Endothelial cell of umbilical vein (primary cell): ENCODE measurements around the gene WWC1. TPM values are rescaled to one million over a fixed set of nuclear protein-coding genes. Genes with fewer than 3 reads are reported as not detected.

ENCODE experiments used
- BruUV-seq: library from RNA; stranded (reverse); fragments of 400-500 nt; replicated peaks from 2 replicates; lab custom pipeline; 2021; lab: Mats Ljungman, UMichigan
- CTCF ChIA-PET: fragments of 300-600, 350-600 bp; sonication (Branson Sonifier 250); formaldehyde crosslinking; loops from one replicate; lab custom pipeline; 2021; ENCODE audit warnings: antibody characterized with exemption, inconsistent platforms; lab: Charles Lee
- POLR2A ChIA-PET: fragments of 300-600, 350-600 bp; sonication (Branson Sonifier 250); formaldehyde crosslinking; loops from one replicate; lab custom pipeline; 2021; ENCODE audit warnings: antibody characterized with exemption, inconsistent platforms; lab: Charles Lee
- DNase-seq: peaks from one replicate; pipeline ENCODE4 v3.0.0-alpha.2; 2011; ENCODE audit warnings: low read depth, low spot score
- FAIRE-seq: peaks from 2 replicates; lab custom pipeline; 2011; peaks lifted over from hg19 to GRCh38; lab: Jason Lieb, UNC
- H2AFZ ChIP-seq: 2 replicates; pipeline ENCODE4 v1.6.0; 2012; ENCODE audit warnings: low read depth, low read length, control low read depth, inconsistent platforms
- H3K27ac ChIP-seq: 2 replicates; pipeline ENCODE4 v1.5.1; 2011; ENCODE audit warnings: low read depth, mild to moderate bottlenecking, control low read depth, low read length, moderate library complexity; ENCODE audit not compliant: insufficient read depth
- H3K27me3 ChIP-seq, 2 experiments: 2 replicates each; pipeline versions ENCODE4 v1.6.0 to v1.6.1; 2011; ENCODE audit warnings: low read length in 2 of 2, mixed read lengths in 1 of 2; ENCODE audit not compliant: control insufficient read depth in 2 of 2, insufficient read depth in 2 of 2
- H3K36me3 ChIP-seq, 2 experiments: 2 replicates in 1 of 2; 3 replicates in 1 of 2; pipeline ENCODE4 v1.5.1; 2011; ENCODE audit warnings: low read length in 2 of 2, mild to moderate bottlenecking in 1 of 2, moderate library complexity in 1 of 2; ENCODE audit not compliant: control insufficient read depth in 2 of 2, insufficient read depth in 2 of 2; ENCODE audit errors: extremely low read depth in 1 of 2
- H3K4me1 ChIP-seq: 3 replicates; pipeline ENCODE4 v1.5.1; 2011; ENCODE audit warnings: mild to moderate bottlenecking, low read length; ENCODE audit not compliant: control insufficient read depth, insufficient read depth; ENCODE audit errors: extremely low read depth
- H3K4me2 ChIP-seq: 2 replicates; pipeline ENCODE4 v1.6.1; 2011; ENCODE audit warnings: low read length, control low read depth, mixed read lengths; ENCODE audit not compliant: insufficient read depth
- H3K4me3 ChIP-seq, 3 experiments: fragments of 200-600 bp in 1 of 3; sonication (generic), shearing (Covaris generic) in 1 of 3; replicated peaks in 1 of 3; 2 replicates each; pipeline ENCODE4 v1.5.1; 2011 to 2016; ENCODE audit warnings: control low read depth in 3 of 3, low read length in 3 of 3, mild to moderate bottlenecking in 2 of 3, inconsistent platforms in 1 of 3, low read depth in 1 of 3, moderate library complexity in 1 of 3; ENCODE audit not compliant: insufficient read depth in 1 of 3
- H3K79me2 ChIP-seq: 2 replicates; pipeline ENCODE4 v1.6.0; 2012; ENCODE audit warnings: low read length, inconsistent platforms; ENCODE audit not compliant: control insufficient read depth, insufficient read depth
- H3K9ac ChIP-seq: replicated peaks from 2 replicates; pipeline ENCODE3; 2011; ENCODE audit warnings: low read length, control low read depth; ENCODE audit not compliant: insufficient read depth; ENCODE audit errors: extremely low read depth
- H3K9me1 ChIP-seq: replicated peaks from 3 replicates; pipeline ENCODE4 v1.6.0; 2011; ENCODE audit warnings: mild to moderate bottlenecking, low read length; ENCODE audit not compliant: control insufficient read depth, insufficient read depth; ENCODE audit errors: extremely low read depth
- H3K9me3 ChIP-seq: replicated peaks from 2 replicates; pipeline ENCODE4 v1.5.1; 2012; ENCODE audit warnings: low read length, inconsistent platforms; ENCODE audit not compliant: control insufficient read depth, insufficient read depth
- H4K20me1 ChIP-seq: replicated peaks from 2 replicates; pipeline ENCODE3; 2011; ENCODE audit warnings: mild to moderate bottlenecking, low read length; ENCODE audit not compliant: control insufficient read depth, insufficient read depth; ENCODE audit errors: extremely low read depth
- CTCF ChIP-seq, 2 donors: IDR thresholded peaks; 1 replicate in 1 of 2; 2 replicates in 1 of 2; pipeline ENCODE4 v1.5.1; 2011; ENCODE audit warnings: low read length in 2 of 2, mild to moderate bottlenecking in 2 of 2, moderate library complexity in 2 of 2, control low read depth in 1 of 2, inconsistent platforms in 1 of 2, low read depth in 1 of 2; ENCODE audit not compliant: insufficient read depth in 1 of 2; ENCODE audit errors: extremely low read depth in 1 of 2
- EZH2 ChIP-seq: IDR thresholded peaks from 2 replicates; pipeline ENCODE4 v1.6.1; 2012; ENCODE audit warnings: borderline replicate concordance, low read depth, mild to moderate bottlenecking, moderate library complexity, low read length, inconsistent platforms; ENCODE audit not compliant: severe bottlenecking
- FOS ChIP-seq: IDR thresholded peaks from 2 replicates; pipeline ENCODE4 v1.6.1; 2011; ENCODE audit warnings: mild to moderate bottlenecking, low read length, moderate library complexity, borderline replicate concordance; ENCODE audit not compliant: insufficient read depth
- GATA2 ChIP-seq: IDR thresholded peaks from 2 replicates; pipeline ENCODE4 v1.7.0; 2011; ENCODE audit warnings: low read depth, mild to moderate bottlenecking, moderate library complexity, mixed read lengths, low read length; ENCODE audit not compliant: insufficient read length, insufficient read depth
- JUN ChIP-seq: IDR thresholded peaks from 2 replicates; pipeline ENCODE4 v1.6.1; 2011; ENCODE audit warnings: borderline replicate concordance, low read depth; ENCODE audit not compliant: insufficient read length, insufficient read depth
- MAX ChIP-seq: IDR thresholded peaks from 2 replicates; pipeline ENCODE4 v1.6.1; 2011; ENCODE audit not compliant: insufficient read depth, insufficient read length
- MYC ChIP-seq: IDR thresholded peaks from one replicate; pipeline ENCODE4 v1.6.1; 2011; ENCODE audit warnings: mild to moderate bottlenecking, low read depth, low read length
- POLR2A ChIP-seq: IDR thresholded peaks from 2 replicates; pipeline ENCODE4 v1.6.1; 2012; ENCODE audit warnings: low read depth, mild to moderate bottlenecking, control low read depth, low read length
- POLR2AphosphoS5 ChIP-seq: IDR thresholded peaks from 2 replicates; pipeline ENCODE4 v1.6.1; 2012; ENCODE audit warnings: low read depth, mild to moderate bottlenecking, control low read depth, low read length, moderate library complexity; ENCODE audit not compliant: insufficient read depth
- dilution Hi-C: fragments of 300-500 bp; cut with MboI; formaldehyde crosslinking; loops from one replicate; pipeline ENCODE4 v1.15.0; 2019; ENCODE audit warnings: low sequenced_read_pairs; ENCODE audit not compliant: extremely low pct_ligation_motif_present
- intact Hi-C: fragments of 100-400 bp; cut with micrococcal nuclease; formaldehyde crosslinking; loops from one replicate; pipeline ENCODE4 v1.10.0; 2022
- polyA plus RNA-seq, 4 experiments: library from polyadenylated mRNA; depleted of rRNA in 3 of 4; stranded (reverse) in 3 of 4; unstranded in 1 of 4; fragments of >200 nt; gene quantifications; 2 replicates each; pipeline versions ENCODE4 v1.2.1 to v1.2.3, GENCODE V29; 2011 to 2012; ENCODE audit warnings: missing spikeins in 1 of 4
- total RNA-seq: library from RNA; stranded (reverse); gene quantifications from 2 replicates; pipeline ENCODE4 v1.2.3, GENCODE V29; 2021

The WWC1 gene
- total and polyA plus RNA-seq, 2 donors (not counting 3 experiments of a cell fraction or from before 2014, with no cell fraction given), result 0.03 to 0.91 TPM

- FAIRE-seq (no peak), DNase-seq (no peak)
- BruUV-seq, result no TSS peak
- H3K9me3 ChIP-seq, result no peaks in the 10 kb centered on the region
- H3K36me3 ChIP-seq, result no peaks in the 10 kb centered on the region
- no peaks in the 10 kb centered on the region for H3K79me2 ChIP-seq
- no peak for TF ChIP-seq JUN
- TF ChIP-seq MYC, result no peak
- no peak for TF ChIP-seq POLR2AphosphoS5
- no peak for TF ChIP-seq MAX
- TF ChIP-seq POLR2A, result no peak
- no peak for TF ChIP-seq FOS
- TF ChIP-seq GATA2, result no peak
- no peak for TF ChIP-seq CTCF (IDR thresholded peaks at IDR 0.05; ENCODE audit: extremely low read depth in 1 of 2, insufficient read depth in 1 of 2, low read depth in 1 of 2, low read length in 2 of 2)
- TF ChIP-seq EZH2, result no peak
- no peak overlapping the region for H2AFZ ChIP-seq
- H3K9me1 ChIP-seq, result no peaks in the 10 kb centered on the region
- ChIA-PET CTCF (no interaction called here), POLR2A (no interaction called here)
- no peak overlapping the region for H3K9ac ChIP-seq
- H3K4me3 ChIP-seq, result no peak overlapping the region
- intact Hi-C loops (no loop called here), dilution Hi-C loops (no loop called here)
- no peaks in the 10 kb centered on the region for H3K27me3 ChIP-seq
- no peaks in the 10 kb centered on the region for H4K20me1 ChIP-seq
- H3K27ac ChIP-seq, result no peak overlapping the region
- no peaks in the 10 kb centered on the region for H3K4me1 ChIP-seq
- H3K4me2 ChIP-seq, result no peak overlapping the region
Observed at GRCh38 chr5:168464214-168464613, 172.8 kb downstream of the WWC1 start.
